Left colon (tissue), 2 donors: ENCODE results near the gene FMNL2. TPM values are rescaled to one million over a fixed set of nuclear protein-coding genes. Genes with fewer than 3 reads are reported as not detected.
A peak's percentile ranks its signal among the peaks of the same experiment; 100 is the strongest.
"Not testable (repeated sequence)": the region's sequence is repeated elsewhere in the genome, so short reads cannot be mapped to it uniquely, and the experiment has no call there.

Source experiments
- ATAC-seq: fragments of 200-7000 bp; cut with Tn5 transposase; one replicate; pipeline ENCODE4 v1.9.1; 2020; ENCODE audit warnings: mild to moderate bottlenecking, moderate library complexity
- DNase-seq, 2 donors: peaks; one replicate each; pipeline ENCODE4 v3.0.0-alpha.2; 2020
- intact Hi-C, 2 donors: fragments of 100-400 bp; cut with DNase I in 1 of 2; cut with micrococcal nuclease in 1 of 2; formaldehyde crosslinking; loops; one replicate each; pipeline versions ENCODE4 v1.11.2 to v1.14.0; 2022; cut with DNase I, micrococcal nuclease
- total RNA-seq, 2 donors: library from RNA; stranded (reverse); fragmentation: NEBNext Ultra II Directional; extraction: Animal tissue kit (Norgen Biotek cat#: 25700); gene quantifications; one replicate each; pipeline ENCODE4 v1.2.1, GENCODE V29; 2021
- donor health status: DM: no; HTN: no; CAD: no.
- donor health status: DM: yes; HTN: yes; CAD: no.

FMNL2 gene
- total RNA-seq, 2 donors from 2014 or later: 14.8 to 14.9 TPM

GRCh38 chr2:152518641-152519580 is 183.9 kb downstream of the FMNL2 start:
- intact Hi-C loops: no loop called here
- no peak for ATAC-seq
- no peak for DNase-seq

GRCh38 chr2:152519581-152519952 is 184.6 kb downstream of the FMNL2 start:
- ATAC-seq (no peak), DNase-seq (no peak)
- intact Hi-C loops: no loop called here

- intact Hi-C loops: no loop called here
- ATAC-seq (no peak), DNase-seq (no peak)
Measured at GRCh38 chr2:152520759-152521158, 185.8 kb downstream of the FMNL2 start.

- intact Hi-C loops, DNase-seq, ATAC-seq: not testable (repeated sequence)
Measured at GRCh38 chr2:152522446-152522845, 187.5 kb downstream of the FMNL2 start.

- DNase-seq (no peak), ATAC-seq (no peak)
- intact Hi-C loops: no loop called here
Measured at GRCh38 chr2:152523091-152523490, 188.1 kb downstream of the FMNL2 start.

- peak; percentile 39 to 50 for DNase-seq
- intact Hi-C loops: no loop called here
- peak; percentile 99 for ATAC-seq
Measured at GRCh38 chr2:152525277-152525838, 190.4 kb downstream of the FMNL2 start.

- ATAC-seq: no peak
- intact Hi-C loops: no loop called here
- DNase-seq: no peak
Measured at GRCh38 chr2:152529420-152530115, 194.6 kb downstream of the FMNL2 start.

GRCh38 chr2:152532241-152532640 is 197.3 kb downstream of the FMNL2 start:
- intact Hi-C loops: no loop called here
- DNase-seq (no peak), ATAC-seq (no peak)

GRCh38 chr2:152534460-152535135 is 199.6 kb downstream of the FMNL2 start:
- no peak for ATAC-seq

GRCh38 chr2:152537081-152537651 is 202.2 kb downstream of the FMNL2 start:
- DNase-seq (no peak), ATAC-seq (no peak)
- intact Hi-C loops: no loop called here

More at GRCh38 chr2:152534460-152535135, 199.6 kb downstream of the FMNL2 start:
- no peak for DNase-seq
- intact Hi-C loops: no loop called here

GRCh38 chr2:152539424-152539823 is 204.4 kb downstream of the FMNL2 start:
- DNase-seq (no peak), ATAC-seq (no peak)
- intact Hi-C loops: no loop called here

- intact Hi-C loops: no loop called here
- ATAC-seq (peak; percentile 81), DNase-seq (no peak)
Measured at GRCh38 chr2:152541712-152542111, 206.7 kb downstream of the FMNL2 start.

GRCh38 chr2:152542337-152542994 is 207.5 kb downstream of the FMNL2 start:
- ATAC-seq (peak; percentile 79), DNase-seq (no peak)
- intact Hi-C loops: no loop called here

GRCh38 chr2:152542995-152543481 is 208.1 kb downstream of the FMNL2 start:
- intact Hi-C loops: no loop called here
- DNase-seq: no peak
- peak; percentile 16 for ATAC-seq

- DNase-seq: no peak
- intact Hi-C loops: no loop called here
- no peak for ATAC-seq
Measured at GRCh38 chr2:152543717-152544116, 208.7 kb downstream of the FMNL2 start.

GRCh38 chr2:152544638-152545037 is 209.7 kb downstream of the FMNL2 start:
- DNase-seq (no peak), ATAC-seq (no peak)
- intact Hi-C loops: no loop called here

GRCh38 chr2:152546230-152546837 is 211.4 kb downstream of the FMNL2 start:
- ATAC-seq (peak; percentile 62), DNase-seq (peak in 1 of 2 donors; percentile 31)
- intact Hi-C loops: no loop called here
